Activated CD8-positive, alpha-beta T cell treated with anti-CD3 and anti-CD28 coated beads for 36 hours (primary cell): ENCODE data around the gene ATP2B2. TPM values are rescaled to one million over a fixed set of nuclear protein-coding genes. Genes with fewer than 3 reads are reported as not detected.

Source experiments
- ATAC-seq: fragments of 200-7000 bp; cut with Tn5 transposase; one replicate; pipeline ENCODE4 v1.10.0; 2021; ENCODE audit warnings: mild to moderate bottlenecking, moderate library complexity
- CTCF ChIA-PET: fragments of 350-600 bp; sonication (Branson Sonifier 250); formaldehyde crosslinking; loops from one replicate; lab custom pipeline; 2021; ENCODE audit warnings: antibody characterized with exemption; lab: Charles Lee
- POLR2A ChIA-PET: fragments of 350-600 bp; sonication (Branson Sonifier 250); formaldehyde crosslinking; loops from one replicate; lab custom pipeline; 2021; ENCODE audit warnings: antibody characterized with exemption; lab: Charles Lee
- DNase-seq: peaks from one replicate; pipeline ENCODE4 v3.0.0-alpha.2; 2020
- H3K27ac Mint-ChIP-seq: one replicate; pipeline ENCODE4 v1.8.0; 2021; ENCODE audit warnings: mild to moderate bottlenecking, mixed read lengths
- H3K27me3 Mint-ChIP-seq: one replicate; pipeline ENCODE4 v1.8.0; 2021; ENCODE audit warnings: mixed read lengths
- H3K36me3 Mint-ChIP-seq: one replicate; pipeline ENCODE4 v1.8.0; 2021; ENCODE audit warnings: low read depth, mixed read lengths
- H3K4me1 Mint-ChIP-seq: one replicate; pipeline ENCODE4 v1.8.0; 2021; ENCODE audit warnings: low read depth, mixed read lengths
- H3K4me3 Mint-ChIP-seq: one replicate; pipeline ENCODE4 v1.8.0; 2021; ENCODE audit warnings: mild to moderate bottlenecking, moderate library complexity, mixed read lengths
- H3K9me3 Mint-ChIP-seq: one replicate; pipeline ENCODE4 v1.8.0; 2021; ENCODE audit warnings: mixed read lengths
- intact Hi-C: fragments of 100-400 bp; cut with micrococcal nuclease; formaldehyde crosslinking; loops from one replicate; pipeline ENCODE4 v1.10.0; 2022
- total RNA-seq, 2 experiments: library from RNA; stranded (reverse); gene quantifications; one replicate each; pipeline ENCODE4 v1.2.3, GENCODE V29; 2021
- TF ChIP-seq, protein P1 (sequence below): fragments of 200-600 bp; IDR thresholded peaks from one replicate; pipeline ENCODE4 v1.8.0; 2022; ENCODE audit warnings: antibody characterized with exemption, mild to moderate bottlenecking

ATP2B2 gene
- total RNA-seq, 2 experiments from 2014 or later: not detected

DNA sequence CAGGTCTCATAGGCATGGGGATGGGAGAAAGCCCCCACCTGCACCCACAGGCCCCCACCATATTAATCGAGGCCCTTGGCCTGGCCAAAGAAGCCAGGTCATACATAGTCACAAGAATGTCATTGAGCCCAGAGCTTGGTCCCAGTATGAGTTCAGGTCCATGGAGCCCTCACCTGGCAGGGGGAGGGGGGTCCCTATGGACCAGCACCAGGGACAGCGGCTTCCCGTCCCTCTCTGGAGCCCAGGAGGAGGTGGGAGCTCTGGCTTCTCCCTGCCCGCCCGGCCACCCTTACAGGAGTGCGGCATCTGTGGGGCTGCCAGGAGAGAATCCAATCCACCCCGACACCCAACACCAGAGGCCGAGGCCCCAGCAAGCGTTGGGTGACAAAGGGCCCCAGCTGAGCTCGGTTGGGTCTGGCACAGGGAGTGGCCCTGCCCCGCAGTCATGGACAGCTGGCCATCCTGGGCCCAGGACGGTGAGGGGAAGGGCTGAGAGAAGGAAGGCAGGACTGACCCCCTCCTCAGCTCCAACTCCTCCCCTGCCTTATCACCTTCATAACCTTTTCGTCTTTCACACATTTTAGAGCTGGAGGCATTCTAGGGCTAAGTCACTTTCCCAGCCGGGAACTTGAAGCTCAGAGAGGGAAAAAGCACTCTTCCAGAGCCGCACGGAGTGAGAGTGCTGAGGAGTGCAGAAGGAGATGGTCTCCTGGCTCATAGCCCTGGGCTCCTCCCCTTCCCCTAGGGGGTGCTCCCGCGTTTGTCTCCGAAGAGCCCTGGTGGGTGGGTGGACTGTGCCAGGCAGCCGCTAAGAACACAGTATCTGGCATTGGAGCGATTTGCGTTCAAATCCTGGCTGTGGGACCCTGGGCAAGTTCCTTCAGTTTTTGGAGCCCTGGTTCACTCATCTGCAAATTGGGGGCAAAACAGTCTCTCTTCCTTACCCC is 54.6 kb downstream of the ATP2B2 start:
- no peaks in the 10 kb centered on the region for H3K36me3 Mint-ChIP-seq

DNA sequence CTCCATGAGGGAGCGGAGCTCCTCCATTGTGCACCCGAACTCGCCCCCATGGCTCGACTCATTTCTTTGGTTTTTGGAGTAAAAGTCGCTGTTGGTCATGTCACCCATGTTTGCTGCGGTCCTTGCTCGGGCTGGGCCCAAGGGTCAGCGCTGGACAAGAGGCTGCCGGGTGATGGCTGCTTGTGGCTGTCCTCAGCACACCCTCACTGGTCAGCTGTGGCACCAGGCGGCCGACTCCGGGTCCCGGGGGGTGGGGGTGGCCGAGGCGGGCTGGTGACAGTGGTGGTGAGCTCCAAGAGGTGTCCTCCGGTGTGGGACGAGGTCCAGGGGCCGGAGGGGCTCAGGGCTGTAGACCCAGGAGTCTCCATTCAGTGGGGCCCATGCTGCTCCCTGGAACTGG is 56.0 kb downstream of the ATP2B2 start:
- H3K27me3 Mint-ChIP-seq: peaks cover 4% of the 10 kb centered on the region
- H3K4me3 Mint-ChIP-seq: no peak overlapping the region
- H3K27ac Mint-ChIP-seq: no peak overlapping the region
- no peaks in the 10 kb centered on the region for H3K36me3 Mint-ChIP-seq
- DNase-seq (no peak), ATAC-seq (no peak)
- ChIA-PET POLR2A (interaction anchor here (1.2 kb wide), 1 partner anchor 17 kb away, joined by 3 read pairs; no protein-coding TSS in a partner anchor), CTCF (no interaction called here)
- no peaks in the 10 kb centered on the region for H3K9me3 Mint-ChIP-seq
- intact Hi-C loops: no loop called here
- H3K4me1 Mint-ChIP-seq: peaks cover 1% of the 10 kb centered on the region
- TF ChIP-seq, protein P1, sequence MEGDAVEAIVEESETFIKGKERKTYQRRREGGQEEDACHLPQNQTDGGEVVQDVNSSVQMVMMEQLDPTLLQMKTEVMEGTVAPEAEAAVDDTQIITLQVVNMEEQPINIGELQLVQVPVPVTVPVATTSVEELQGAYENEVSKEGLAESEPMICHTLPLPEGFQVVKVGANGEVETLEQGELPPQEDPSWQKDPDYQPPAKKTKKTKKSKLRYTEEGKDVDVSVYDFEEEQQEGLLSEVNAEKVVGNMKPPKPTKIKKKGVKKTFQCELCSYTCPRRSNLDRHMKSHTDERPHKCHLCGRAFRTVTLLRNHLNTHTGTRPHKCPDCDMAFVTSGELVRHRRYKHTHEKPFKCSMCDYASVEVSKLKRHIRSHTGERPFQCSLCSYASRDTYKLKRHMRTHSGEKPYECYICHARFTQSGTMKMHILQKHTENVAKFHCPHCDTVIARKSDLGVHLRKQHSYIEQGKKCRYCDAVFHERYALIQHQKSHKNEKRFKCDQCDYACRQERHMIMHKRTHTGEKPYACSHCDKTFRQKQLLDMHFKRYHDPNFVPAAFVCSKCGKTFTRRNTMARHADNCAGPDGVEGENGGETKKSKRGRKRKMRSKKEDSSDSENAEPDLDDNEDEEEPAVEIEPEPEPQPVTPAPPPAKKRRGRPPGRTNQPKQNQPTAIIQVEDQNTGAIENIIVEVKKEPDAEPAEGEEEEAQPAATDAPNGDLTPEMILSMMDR: no peak

More for the DNA sequence above, 54.6 kb downstream of the ATP2B2 start:
- DNase-seq (no peak), ATAC-seq (no peak)
- ChIA-PET CTCF (no interaction called here), POLR2A (no interaction called here)
- no peak overlapping the region for H3K27ac Mint-ChIP-seq
- no peaks in the 10 kb centered on the region for H3K9me3 Mint-ChIP-seq
- H3K4me1 Mint-ChIP-seq: no peaks in the 10 kb centered on the region
- TF ChIP-seq, protein P1: no peak
- H3K27me3 Mint-ChIP-seq: peaks cover 3% of the 10 kb centered on the region
- H3K4me3 Mint-ChIP-seq: no peak overlapping the region
- intact Hi-C loops: no loop called here

DNA sequence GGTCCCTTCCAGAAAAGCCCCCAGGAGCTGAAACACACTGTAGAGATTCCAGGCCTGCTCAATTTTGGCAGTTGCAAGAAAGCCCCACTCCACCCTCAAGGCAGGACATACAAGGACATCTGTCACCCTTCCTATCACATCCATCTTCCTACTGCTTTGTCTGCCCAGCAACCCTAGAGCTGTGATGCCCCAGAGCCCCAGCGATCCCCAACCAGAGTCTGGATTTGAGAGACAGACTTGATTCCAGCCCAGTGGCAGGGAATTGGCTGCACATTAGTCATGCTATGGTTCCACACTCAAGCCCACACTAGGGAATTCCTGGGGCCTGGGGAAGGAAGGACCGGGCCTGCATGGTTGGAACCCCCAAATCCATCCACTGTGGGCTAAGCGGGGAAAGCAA is 56.8 kb downstream of the ATP2B2 start:
- ATAC-seq (no peak), DNase-seq (no peak)
- peaks cover 3% of the 10 kb centered on the region for H3K27me3 Mint-ChIP-seq
- H3K36me3 Mint-ChIP-seq: no peaks in the 10 kb centered on the region
- CTCF ChIA-PET: no interaction called here
- intact Hi-C loops: no loop called here
- no peak overlapping the region for H3K4me3 Mint-ChIP-seq
- POLR2A ChIA-PET: interaction anchor here (1.2 kb wide), 1 partner anchor 17 kb away, joined by 3 read pairs; no protein-coding TSS in a partner anchor
- no peak overlapping the region for H3K27ac Mint-ChIP-seq
- peaks cover 3% of the 10 kb centered on the region for H3K4me1 Mint-ChIP-seq
- no peaks in the 10 kb centered on the region for H3K9me3 Mint-ChIP-seq
- TF ChIP-seq, protein P1: no peak

DNA sequence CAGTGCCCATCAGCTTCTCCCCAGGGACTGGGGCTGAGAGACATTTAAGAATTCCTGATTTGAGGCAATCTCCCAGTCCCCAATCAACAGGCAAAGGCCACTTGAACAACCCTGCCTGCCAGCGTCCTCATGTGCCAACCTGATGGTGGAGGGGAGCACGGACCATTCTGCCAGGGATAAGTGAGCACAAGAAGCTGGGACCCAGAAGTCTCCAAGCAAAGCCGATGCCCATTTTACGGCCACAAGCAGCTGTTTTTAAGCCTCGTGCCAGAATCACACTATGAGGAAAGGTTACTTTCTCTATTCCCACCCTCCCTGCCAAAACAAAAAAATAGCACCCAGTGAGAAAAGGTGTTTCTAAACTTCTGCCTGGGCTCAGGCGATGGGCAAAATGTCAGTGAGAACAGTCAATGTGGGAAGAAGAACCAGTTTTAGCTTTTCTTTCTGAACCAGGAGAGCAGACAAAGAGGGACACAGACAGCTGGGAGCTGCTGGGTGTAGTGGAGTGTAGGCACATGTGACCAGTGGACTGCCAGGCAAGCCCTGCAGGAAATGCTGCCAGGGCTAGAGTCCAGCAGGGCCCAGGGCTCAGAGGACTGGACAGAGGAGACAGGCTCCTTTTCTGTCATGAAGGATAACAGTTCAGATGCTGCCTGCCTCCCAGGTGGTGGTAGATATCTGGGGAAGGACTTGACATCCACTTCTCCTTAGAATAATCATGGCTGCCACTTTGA is 57.7 kb downstream of the ATP2B2 start:
- ATAC-seq: no peak
- CTCF ChIA-PET: no interaction called here
- TF ChIP-seq, protein P1: no peak
- intact Hi-C loops: no loop called here
- POLR2A ChIA-PET: no interaction called here
- Mint-ChIP-seq H3K9me3 (no peaks in the 10 kb centered on the region), H3K36me3 (no peaks in the 10 kb centered on the region), H3K4me3 (no peak overlapping the region), H3K27ac (no peak overlapping the region), H3K27me3 (peaks cover 3% of the 10 kb centered on the region), H3K4me1 (peaks cover 3% of the 10 kb centered on the region)
- no peak for DNase-seq
